Hindlimb muscle (tissue), 1 donor: ENCODE results near the gene SF3B5. TPM values are rescaled to one million over a fixed set of nuclear protein-coding genes. Genes with fewer than 3 reads are reported as not detected.
"Not testable (repeated sequence)": the region's sequence is repeated elsewhere in the genome, so short reads cannot be mapped to it uniquely, and the experiment has no call there.

Source experiments
- DNase-seq: peaks from one replicate; pipeline ENCODE4 v3.0.0-alpha.2; 2013
- polyA plus RNA-seq: library from polyadenylated mRNA; unstranded; fragments of 120-200 nt; gene quantifications from one replicate; pipeline ENCODE4 v1.2.1, GENCODE V29; 2013; ENCODE audit not compliant: insufficient read length

The SF3B5 gene
- polyA plus RNA-seq, 1 donor, result 102 TPM

- DNase-seq, result peak; percentile 79
These were observed 31.5 kb downstream of the SF3B5 start for GRCh38 chr6:144063744-144064401.

- DNase-seq, result no peak
These were observed 32.1 kb downstream of the SF3B5 start for GRCh38 chr6:144063246-144063743.

GRCh38 chr6:144062786-144063185, 32.6 kb downstream of the SF3B5 start:
- no peak for DNase-seq

GRCh38 chr6:144059139-144059538, 36.2 kb downstream of the SF3B5 start:
- no peak for DNase-seq

GRCh38 chr6:144055121-144055931, 40.0 kb downstream of the SF3B5 start:
- DNase-seq, result no peak

GRCh38 chr6:144053601-144054000, 41.8 kb downstream of the SF3B5 start:
- DNase-seq, result no peak

GRCh38 chr6:144052488-144052887, 42.9 kb downstream of the SF3B5 start:
- DNase-seq, result no peak

GRCh38 chr6:144049386-144049785, 46.0 kb downstream of the SF3B5 start:
- DNase-seq, result no peak

GRCh38 chr6:144047688-144048087, 47.7 kb downstream of the SF3B5 start:
- DNase-seq, result no peak

- DNase-seq, result not testable (repeated sequence)
These were observed 48.7 kb downstream of the SF3B5 start for GRCh38 chr6:144046672-144047071.

- DNase-seq, result not testable (repeated sequence)
These were observed 50.4 kb downstream of the SF3B5 start for GRCh38 chr6:144044989-144045388.

Other genes with a start within 250 kb of the SF3B5 start
- not detected for gene ZC2HC1B, start 231.1 kb downstream of the SF3B5 start, polyA plus RNA-seq
- 285 TPM for gene PLAGL1, start 87.3 kb downstream of the SF3B5 start, polyA plus RNA-seq
- 3.0 TPM for gene STX11, start 54.9 kb upstream of the SF3B5 start, polyA plus RNA-seq
- 60.9 TPM for gene UTRN, start 189.8 kb upstream of the SF3B5 start, polyA plus RNA-seq